DOHH2 (cell line): Measurements from ENCODE around the gene PARVB.

Source experiments
- H3F3A ChIP-seq: fragments of 200-600 bp; sonication (generic), shearing (Covaris generic); 2 replicates; pipeline ENCODE4 v1.6.0; 2016; ENCODE audit warnings: antibody characterized with exemption, mild to moderate bottlenecking; ENCODE audit not compliant: control insufficient read depth, insufficient read depth
- H3K27ac ChIP-seq: fragments of 200-600 bp; sonication (generic); 2 replicates; pipeline ENCODE4 v1.5.1; 2014; ENCODE audit warnings: low read depth, mild to moderate bottlenecking, low read length, moderate library complexity
- H3K27me3 ChIP-seq: fragments of 200-600 bp; sonication (generic); 2 replicates; pipeline ENCODE4 v1.6.1; 2014; ENCODE audit warnings: mild to moderate bottlenecking, low read length, mixed read lengths; ENCODE audit not compliant: control insufficient read depth
- H3K36me3 ChIP-seq: fragments of 200-600 bp; sonication (generic); 2 replicates; pipeline ENCODE4 v1.6.1; 2014; ENCODE audit warnings: mild to moderate bottlenecking, low read length, moderate library complexity, mixed read lengths; ENCODE audit not compliant: control insufficient read depth
- H3K4me1 ChIP-seq: fragments of 200-600 bp; sonication (generic); 2 replicates; pipeline ENCODE4 v1.6.1; 2014; ENCODE audit warnings: mild to moderate bottlenecking, low read length, mixed read lengths; ENCODE audit not compliant: control insufficient read depth
- H3K4me2 ChIP-seq: fragments of 200-600 bp; sonication (generic); 2 replicates; pipeline ENCODE4 v1.6.0; 2014; ENCODE audit warnings: mild to moderate bottlenecking, low read length, moderate library complexity
- H3K4me3 ChIP-seq: fragments of 200-600 bp; sonication (generic); 2 replicates; pipeline ENCODE4 v1.5.1; 2014; ENCODE audit warnings: mild to moderate bottlenecking, low read length, mixed read lengths
- H3K79me2 ChIP-seq: fragments of 200-600 bp; sonication (generic); 2 replicates; pipeline ENCODE4 v1.6.1; 2014; ENCODE audit warnings: mild to moderate bottlenecking, low read length, mixed read lengths; ENCODE audit not compliant: control insufficient read depth
- H3K9me2 ChIP-seq: fragments of 200-600 bp; sonication (generic); replicated peaks from 2 replicates; pipeline ENCODE4 v1.6.1; 2014; ENCODE audit warnings: mild to moderate bottlenecking, low read length, mixed read lengths; ENCODE audit not compliant: control insufficient read depth
- H3K9me3 ChIP-seq: fragments of 200-600 bp; sonication (generic); 2 replicates; pipeline ENCODE4 v1.6.1; 2014; ENCODE audit warnings: antibody characterized with exemption, low read length, mixed read lengths; ENCODE audit not compliant: control insufficient read depth, insufficient read depth
- H4K20me1 ChIP-seq: fragments of 200-600 bp; sonication (generic); 2 replicates; pipeline ENCODE4 v1.6.0; 2014; ENCODE audit warnings: low read depth, mild to moderate bottlenecking, antibody characterized with exemption, low read length, moderate library complexity; ENCODE audit not compliant: control insufficient read depth, insufficient read depth
- EZH2phosphoT487 ChIP-seq: fragments of 200-600 bp; sonication (generic); IDR thresholded peaks from 2 replicates; pipeline ENCODE4 v1.6.1; 2017; ENCODE audit warnings: borderline replicate concordance, mild to moderate bottlenecking, antibody characterized with exemption, low read length, moderate library complexity, mixed read lengths
- TF ChIP-seq, protein P1 (sequence below): fragments of 200-600 bp; sonication (generic); IDR thresholded peaks from one replicate; pipeline ENCODE4 v1.5.1; 2014; ENCODE audit warnings: antibody characterized with exemption, mild to moderate bottlenecking, low read depth, low read length; ENCODE audit not compliant: poor library complexity, severe bottlenecking

PARVB gene

DNA sequence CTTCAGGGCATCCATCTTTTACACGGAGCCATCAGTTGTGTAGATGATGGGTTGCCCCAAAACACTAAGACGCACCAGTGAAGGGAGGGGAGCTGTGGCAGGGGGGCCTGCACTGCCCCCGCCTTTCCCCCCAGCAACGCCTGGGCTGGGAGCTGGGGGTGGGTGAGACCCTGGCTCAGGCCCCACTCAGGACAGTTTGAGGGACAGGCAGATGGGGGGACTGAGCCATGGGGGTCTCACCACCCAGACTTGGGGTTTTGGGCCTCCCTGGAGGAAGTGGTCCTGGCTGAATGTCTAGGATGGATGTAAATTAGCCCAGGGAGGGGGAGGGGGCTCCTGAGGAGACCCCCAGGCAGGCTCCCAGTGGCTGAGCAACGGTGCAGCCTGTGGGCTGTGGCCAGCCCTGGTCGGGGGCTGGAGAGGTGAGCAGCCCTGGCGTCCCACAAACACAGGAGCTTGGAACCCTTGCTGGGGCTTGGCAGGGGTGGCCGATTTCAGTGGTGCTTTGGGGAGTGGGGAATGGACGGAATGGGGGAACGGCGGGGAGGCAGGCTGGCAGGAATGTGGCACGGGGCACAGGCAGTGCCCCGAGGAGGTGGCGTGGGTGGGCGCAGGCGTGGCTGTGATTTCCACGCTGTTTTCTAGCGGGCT, 6.1 kb downstream of the PARVB start:
- H3K4me1 ChIP-seq = peaks cover 46% of the 10 kb centered on the region
- H3K36me3 ChIP-seq = no peaks in the 10 kb centered on the region
- TF ChIP-seq EZH2phosphoT487 = no peak
- TF ChIP-seq, protein P1, sequence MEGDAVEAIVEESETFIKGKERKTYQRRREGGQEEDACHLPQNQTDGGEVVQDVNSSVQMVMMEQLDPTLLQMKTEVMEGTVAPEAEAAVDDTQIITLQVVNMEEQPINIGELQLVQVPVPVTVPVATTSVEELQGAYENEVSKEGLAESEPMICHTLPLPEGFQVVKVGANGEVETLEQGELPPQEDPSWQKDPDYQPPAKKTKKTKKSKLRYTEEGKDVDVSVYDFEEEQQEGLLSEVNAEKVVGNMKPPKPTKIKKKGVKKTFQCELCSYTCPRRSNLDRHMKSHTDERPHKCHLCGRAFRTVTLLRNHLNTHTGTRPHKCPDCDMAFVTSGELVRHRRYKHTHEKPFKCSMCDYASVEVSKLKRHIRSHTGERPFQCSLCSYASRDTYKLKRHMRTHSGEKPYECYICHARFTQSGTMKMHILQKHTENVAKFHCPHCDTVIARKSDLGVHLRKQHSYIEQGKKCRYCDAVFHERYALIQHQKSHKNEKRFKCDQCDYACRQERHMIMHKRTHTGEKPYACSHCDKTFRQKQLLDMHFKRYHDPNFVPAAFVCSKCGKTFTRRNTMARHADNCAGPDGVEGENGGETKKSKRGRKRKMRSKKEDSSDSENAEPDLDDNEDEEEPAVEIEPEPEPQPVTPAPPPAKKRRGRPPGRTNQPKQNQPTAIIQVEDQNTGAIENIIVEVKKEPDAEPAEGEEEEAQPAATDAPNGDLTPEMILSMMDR = no peak
- no peaks in the 10 kb centered on the region for H3K9me2 ChIP-seq
- H3F3A ChIP-seq = no peaks in the 10 kb centered on the region; the same call in 1 of the 2 replicates
- H3K9me3 ChIP-seq = no peaks in the 10 kb centered on the region
- no peak overlapping the region for H3K27ac ChIP-seq
- no peak overlapping the region for H3K4me3 ChIP-seq
- H3K27me3 ChIP-seq = peaks cover 16% of the 10 kb centered on the region
- H3K4me2 ChIP-seq = no peak overlapping the region
- no peaks in the 10 kb centered on the region for H4K20me1 ChIP-seq
- no peaks in the 10 kb centered on the region for H3K79me2 ChIP-seq

- no peak overlapping the region for H3K4me3 ChIP-seq
- no peak overlapping the region for H3K4me2 ChIP-seq
- no peaks in the 10 kb centered on the region for H3K36me3 ChIP-seq
- H3F3A ChIP-seq = no peaks in the 10 kb centered on the region
- H3K4me1 ChIP-seq = peaks cover 41% of the 10 kb centered on the region
- no peaks in the 10 kb centered on the region for H3K79me2 ChIP-seq
- no peaks in the 10 kb centered on the region for H3K9me2 ChIP-seq
- no peaks in the 10 kb centered on the region for H4K20me1 ChIP-seq
- no peak overlapping the region for H3K27ac ChIP-seq
- H3K27me3 ChIP-seq = peaks cover 12% of the 10 kb centered on the region
- TF ChIP-seq, protein P1 = no peak
- no peak for TF ChIP-seq EZH2phosphoT487
- H3K9me3 ChIP-seq = no peaks in the 10 kb centered on the region
Measured at GRCh38 chr22:44030702-44031082, 6.6 kb downstream of the PARVB start.

- H3K4me2 ChIP-seq = no peak overlapping the region
- no peaks in the 10 kb centered on the region for H3K36me3 ChIP-seq
- no peaks in the 10 kb centered on the region for H3F3A ChIP-seq
- peaks cover 7% of the 10 kb centered on the region for H3K27me3 ChIP-seq
- H3K27ac ChIP-seq = no peak overlapping the region
- peaks cover 35% of the 10 kb centered on the region for H3K4me1 ChIP-seq
- H3K9me2 ChIP-seq = no peaks in the 10 kb centered on the region
- no peaks in the 10 kb centered on the region for H4K20me1 ChIP-seq
- no peaks in the 10 kb centered on the region for H3K79me2 ChIP-seq
- TF ChIP-seq EZH2phosphoT487 = no peak
- TF ChIP-seq, protein P1 = no peak
- no peaks in the 10 kb centered on the region for H3K9me3 ChIP-seq
- no peak overlapping the region for H3K4me3 ChIP-seq
Measured at GRCh38 chr22:44031158-44031952, 7.3 kb downstream of the PARVB start.
